GM12872 (cell line): ENCODE results near the gene SRPRB.
A peak's percentile ranks its signal among the peaks of the same experiment; 100 is the strongest.

Experiments
- CTCF ChIP-seq: IDR thresholded peaks from 3 replicates; pipeline ENCODE4 v1.5.1; 2011; ENCODE audit warnings: low read depth, mild to moderate bottlenecking, low read length, moderate library complexity; ENCODE audit not compliant: insufficient read depth

Gene SRPRB

DNA sequence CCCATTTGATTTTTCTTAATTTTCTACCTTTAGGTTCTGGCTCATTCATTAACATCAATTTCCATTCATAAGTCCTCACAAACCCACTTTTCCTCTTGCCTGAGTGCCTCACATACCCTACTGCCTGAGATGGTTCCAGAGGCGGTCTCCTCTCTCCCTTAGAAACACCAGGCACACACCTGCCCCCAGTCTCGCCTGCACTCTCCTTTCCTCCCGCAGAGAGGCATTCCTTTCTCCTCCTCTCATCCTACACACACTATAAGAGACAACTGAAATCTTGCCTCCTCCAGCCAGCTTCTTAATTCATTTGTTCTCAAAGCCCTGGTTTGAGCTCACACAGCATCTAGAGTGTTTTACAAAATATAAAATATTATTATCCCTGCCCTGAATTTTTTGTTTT, 31.9 kb upstream of the SRPRB start:
- no peak for TF ChIP-seq CTCF

- no peak for TF ChIP-seq CTCF
Observed at GRCh38 chr3:133775309-133775708, 30.3 kb upstream of the SRPRB start.

GRCh38 chr3:133775835-133776234, 29.8 kb upstream of the SRPRB start:
- no peak for TF ChIP-seq CTCF

DNA sequence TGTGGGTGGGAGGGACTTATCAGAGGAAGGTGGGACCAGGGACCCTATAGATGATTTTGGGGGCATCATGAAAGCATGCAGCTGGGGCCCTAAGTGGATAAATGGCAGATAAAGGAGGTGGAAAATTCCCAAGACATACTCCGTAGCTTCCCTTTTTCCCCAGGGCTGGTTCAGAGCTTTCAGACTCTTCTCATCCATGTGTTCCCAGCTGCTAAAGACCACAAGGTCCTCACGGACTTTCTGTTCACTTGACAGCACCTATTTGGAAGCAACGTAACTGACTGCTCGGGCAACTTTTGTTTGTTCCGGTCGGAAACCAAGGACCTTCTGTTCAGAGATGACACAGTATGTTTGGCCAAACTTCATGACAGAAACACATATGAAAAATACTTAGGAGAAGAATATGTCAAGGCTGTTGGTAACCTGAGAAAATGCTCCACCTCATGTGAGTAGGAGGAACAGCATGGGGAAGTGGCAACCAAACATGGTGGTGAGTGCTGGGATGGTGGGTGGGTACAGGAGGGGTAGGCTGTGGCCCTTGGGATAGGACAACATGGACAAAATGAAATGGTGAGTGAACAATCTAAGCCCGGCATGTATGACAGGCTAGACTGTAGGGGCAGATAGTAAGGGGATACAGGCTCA, 28.7 kb upstream of the SRPRB start:
- 0 out of 3 replicates have a peak, but pooled peaks have one; percentile 7 for TF ChIP-seq CTCF

DNA sequence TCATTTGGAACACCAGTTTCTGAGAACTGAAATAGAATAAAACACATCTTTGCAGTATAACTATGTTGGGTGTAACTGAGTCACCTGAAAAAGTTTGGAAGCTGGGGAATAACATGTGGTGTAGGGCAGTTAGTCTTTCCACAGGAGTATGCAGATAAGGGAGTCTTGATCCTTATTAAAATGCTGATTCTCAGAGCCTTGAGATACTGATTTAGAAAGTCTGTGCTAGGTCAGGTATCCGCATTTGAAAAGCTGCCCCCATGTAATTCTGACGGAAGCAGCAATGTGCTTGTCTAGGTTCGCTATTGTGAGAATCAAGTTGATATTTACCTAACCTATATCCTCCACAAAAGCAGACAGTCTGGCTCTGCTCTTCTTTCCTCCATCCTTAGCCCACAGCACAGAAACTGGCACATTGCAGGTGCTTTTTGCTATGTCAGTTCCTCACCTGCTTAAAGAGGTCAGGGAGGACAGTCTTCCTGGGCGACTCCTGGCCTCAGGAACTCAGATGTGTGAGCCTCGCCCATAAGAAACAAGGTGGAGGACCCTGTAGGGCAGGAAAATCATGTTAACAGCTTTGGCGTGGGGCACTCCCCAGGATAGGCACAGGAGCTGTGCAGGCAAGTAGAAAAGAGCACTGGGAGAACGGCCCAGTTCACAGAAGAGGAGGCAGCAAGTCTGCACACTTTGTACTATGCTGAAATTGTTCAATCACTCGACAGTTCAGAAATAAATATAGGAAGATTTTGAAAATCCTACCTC, 27.6 kb upstream of the SRPRB start:
- TF ChIP-seq CTCF, result no peak

- TF ChIP-seq CTCF, result no peak
Observed at GRCh38 chr3:133779626-133780203, 25.9 kb upstream of the SRPRB start.

GRCh38 chr3:133781570-133781969, 24.0 kb upstream of the SRPRB start:
- no peak for TF ChIP-seq CTCF
